ENCODE results near the gene NBR1.
"Not testable (repeated sequence)": the region's sequence is repeated elsewhere in the genome, so short reads cannot be mapped to it uniquely, and the experiment has no call there.

The NBR1 gene

DNA sequence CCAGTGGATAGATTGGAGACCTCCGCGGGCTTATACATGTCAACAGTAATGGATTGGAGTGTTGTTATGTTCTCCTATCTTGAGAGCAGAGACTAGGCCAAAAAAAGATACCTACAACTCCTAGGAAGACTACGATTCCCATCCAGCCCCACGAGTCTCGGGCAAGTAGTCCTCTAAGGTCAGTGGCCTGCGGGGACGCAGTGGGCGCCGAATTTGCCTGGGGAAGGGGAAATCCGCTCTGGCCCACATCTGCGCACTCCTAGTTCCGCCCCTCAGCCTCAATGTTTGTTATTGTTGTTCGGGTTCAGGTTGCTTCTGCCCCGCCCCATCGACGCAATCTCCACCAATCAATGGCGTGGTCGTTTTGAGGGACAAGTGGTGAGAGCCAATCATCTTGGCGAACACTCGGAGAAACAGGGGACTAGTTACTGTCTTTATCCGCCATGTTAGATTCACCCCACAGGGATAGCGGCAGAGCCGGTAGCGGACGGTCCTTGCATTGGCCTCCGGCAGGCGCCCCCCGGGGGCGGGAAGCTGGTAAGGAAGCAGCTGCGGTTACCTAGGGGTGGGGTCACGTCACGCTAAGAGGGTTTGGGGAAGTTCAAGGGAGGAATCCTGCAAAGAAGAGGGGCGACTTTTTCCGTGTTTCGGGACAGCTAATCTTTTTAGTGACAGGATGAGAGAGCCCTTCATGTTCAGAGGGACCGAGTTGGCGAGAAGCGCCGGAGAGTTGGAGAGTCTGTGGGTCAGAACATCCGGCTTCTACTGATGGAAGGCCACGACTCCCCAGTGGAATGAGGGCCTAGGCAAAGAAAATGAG, at the start of gene NBR1:
Gene NBR1 (plus strand): TSS at position 449 of the 820 bp plus-strand sequence. CDS start 4,586 bp downstream, outside the sequence.
- DNase-seq (ENCODE audit: low read depth in 2 of 2), result peak; percentile 94 to 95

DNA sequence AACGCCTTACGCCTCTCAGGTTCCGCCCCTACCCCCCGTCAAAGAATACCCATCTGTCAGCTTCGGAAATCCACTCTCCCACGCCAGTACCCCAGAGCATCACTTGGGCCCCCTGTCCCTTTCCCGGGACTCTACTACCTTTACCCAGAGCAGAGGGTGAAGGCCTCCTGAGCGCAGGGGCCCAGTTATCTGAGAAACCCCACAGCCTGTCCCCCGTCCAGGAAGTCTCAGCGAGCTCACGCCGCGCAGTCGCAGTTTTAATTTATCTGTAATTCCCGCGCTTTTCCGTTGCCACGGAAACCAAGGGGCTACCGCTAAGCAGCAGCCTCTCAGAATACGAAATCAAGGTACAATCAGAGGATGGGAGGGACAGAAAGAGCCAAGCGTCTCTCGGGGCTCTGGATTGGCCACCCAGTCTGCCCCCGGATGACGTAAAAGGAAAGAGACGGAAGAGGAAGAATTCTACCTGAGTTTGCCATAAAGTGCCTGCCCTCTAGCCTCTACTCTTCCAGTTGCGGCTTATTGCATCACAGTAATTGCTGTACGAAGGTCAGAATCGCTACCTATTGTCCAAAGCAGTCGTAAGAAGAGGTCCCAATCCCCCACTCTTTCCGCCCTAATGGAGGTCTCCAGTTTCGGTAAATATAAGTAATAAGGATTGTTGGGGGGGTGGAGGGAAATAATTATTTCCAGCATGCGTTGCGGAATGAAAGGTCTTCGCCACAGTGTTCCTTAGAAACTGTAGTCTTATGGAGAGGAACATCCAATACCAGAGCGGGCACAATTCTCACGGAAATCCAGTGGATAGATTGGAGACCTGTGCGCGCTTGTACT, 45.7 kb upstream of the NBR1 start, which contains the start of gene BRCA1:
Gene BRCA1 (minus strand): TSS at position 232 of the 834 bp plus-strand sequence. CDS start 1,268 bp downstream, outside the sequence.
- DNase-seq (ENCODE audit: low read depth in 2 of 2), result peak; percentile 97

DNA sequence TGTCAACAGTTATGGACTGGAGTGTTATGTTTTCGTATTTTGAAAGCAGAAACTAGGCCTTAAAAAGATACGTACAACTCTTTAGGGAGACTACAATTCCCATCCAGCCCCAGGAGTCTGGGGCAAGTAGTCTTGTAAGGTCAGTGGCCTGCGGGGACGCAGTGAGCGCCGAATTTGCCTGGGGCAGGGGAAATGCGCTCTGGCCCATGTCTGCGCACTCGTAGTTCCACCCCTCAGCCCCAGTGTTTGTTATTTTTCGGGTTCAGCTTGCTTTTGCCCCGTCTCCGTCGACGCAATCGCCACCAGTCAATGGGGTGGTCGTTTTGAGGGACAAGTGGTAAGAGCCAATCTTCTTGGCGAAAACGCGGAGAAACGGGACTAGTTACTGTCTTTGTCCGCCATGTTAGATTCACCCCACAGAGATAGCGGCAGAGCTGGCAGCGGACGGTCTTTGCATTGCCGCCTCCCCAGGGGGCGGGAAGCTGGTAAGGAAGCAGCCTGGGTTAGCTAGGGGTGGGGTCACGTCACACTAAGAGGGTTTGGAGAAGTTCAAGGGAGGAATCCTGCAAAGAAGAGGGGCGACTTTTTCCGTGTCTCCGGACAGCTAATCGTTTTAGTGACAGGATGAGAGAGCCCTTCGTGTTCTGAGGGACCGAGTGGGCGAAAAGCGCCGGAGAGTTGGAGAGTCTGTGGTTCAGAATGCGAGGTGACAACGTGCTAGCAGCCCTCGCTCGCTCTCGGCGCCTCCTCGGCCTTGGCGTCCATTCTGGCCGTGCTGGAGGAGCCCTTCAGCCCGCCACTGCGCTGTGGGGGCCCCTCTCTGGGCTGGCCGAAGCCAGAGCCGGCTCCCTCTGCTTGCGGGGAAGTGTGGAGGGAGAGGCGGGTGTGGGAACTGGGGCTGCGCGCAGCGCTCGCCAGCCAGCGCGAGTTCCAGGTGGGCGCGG, 44.8 kb upstream of the NBR1 start:
- DNase-seq (ENCODE audit: low read depth in 2 of 2), result no peak

- DNase-seq (ENCODE audit: low read depth in 2 of 2), result no peak
Observed at GRCh38 chr17:43126911-43127290, 44.1 kb upstream of the NBR1 start.

DNA sequence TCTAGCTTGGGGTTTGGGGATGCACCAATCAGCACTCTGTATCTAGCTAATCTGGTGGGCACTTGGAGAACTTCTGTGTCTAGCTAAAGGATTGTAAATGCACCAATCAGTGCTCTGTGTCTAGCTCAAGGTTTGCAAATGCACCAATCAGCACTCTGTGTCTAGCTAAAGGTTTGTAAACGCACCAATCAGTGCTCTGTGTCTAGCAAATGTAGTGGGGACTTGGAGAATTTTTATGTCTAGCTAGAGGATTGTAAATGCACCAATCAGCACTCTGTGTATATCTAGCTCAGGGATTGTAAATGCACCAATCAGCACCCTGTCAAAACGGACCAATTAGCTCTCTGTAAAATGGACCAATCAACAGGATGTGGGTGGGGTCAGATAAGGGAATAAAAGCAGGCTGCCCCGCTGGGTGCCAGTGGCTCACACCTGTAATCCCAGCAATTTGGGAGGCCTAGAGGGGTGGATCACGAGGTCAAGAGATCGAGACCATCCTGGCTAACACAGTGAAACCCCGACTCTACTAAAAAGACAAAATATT, 43.6 kb upstream of the NBR1 start:
- DNase-seq (ENCODE audit: low read depth in 2 of 2), result not testable (repeated sequence)

GRCh38 chr17:43129671-43130010, 41.4 kb upstream of the NBR1 start:
- DNase-seq (ENCODE audit: low read depth in 2 of 2), result no peak

GRCh38 chr17:43132117-43132516, 38.9 kb upstream of the NBR1 start:
- DNase-seq (ENCODE audit: low read depth in 2 of 2), result no peak

DNA sequence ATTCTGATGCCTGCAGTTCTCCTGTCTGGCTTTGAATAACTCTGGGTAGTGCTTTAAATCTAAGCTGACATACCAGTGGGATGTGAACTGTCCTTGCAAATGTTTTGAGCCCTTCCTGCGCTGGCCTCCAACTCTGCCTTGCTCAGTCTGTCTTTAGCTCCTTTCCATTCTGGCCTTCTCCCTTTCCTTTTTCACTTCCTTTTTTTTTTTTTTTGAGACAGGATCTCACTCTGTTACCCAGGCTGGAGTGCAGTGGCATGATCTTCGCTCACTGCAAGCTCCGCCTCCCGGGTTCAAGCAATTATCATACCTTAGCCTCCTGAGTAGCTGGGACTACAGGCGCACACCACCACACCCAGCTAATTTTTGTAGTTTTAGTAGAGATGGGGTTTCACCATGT, 37.6 kb upstream of the NBR1 start:
- DNase-seq (ENCODE audit: low read depth in 2 of 2), result not testable (repeated sequence)

DNA sequence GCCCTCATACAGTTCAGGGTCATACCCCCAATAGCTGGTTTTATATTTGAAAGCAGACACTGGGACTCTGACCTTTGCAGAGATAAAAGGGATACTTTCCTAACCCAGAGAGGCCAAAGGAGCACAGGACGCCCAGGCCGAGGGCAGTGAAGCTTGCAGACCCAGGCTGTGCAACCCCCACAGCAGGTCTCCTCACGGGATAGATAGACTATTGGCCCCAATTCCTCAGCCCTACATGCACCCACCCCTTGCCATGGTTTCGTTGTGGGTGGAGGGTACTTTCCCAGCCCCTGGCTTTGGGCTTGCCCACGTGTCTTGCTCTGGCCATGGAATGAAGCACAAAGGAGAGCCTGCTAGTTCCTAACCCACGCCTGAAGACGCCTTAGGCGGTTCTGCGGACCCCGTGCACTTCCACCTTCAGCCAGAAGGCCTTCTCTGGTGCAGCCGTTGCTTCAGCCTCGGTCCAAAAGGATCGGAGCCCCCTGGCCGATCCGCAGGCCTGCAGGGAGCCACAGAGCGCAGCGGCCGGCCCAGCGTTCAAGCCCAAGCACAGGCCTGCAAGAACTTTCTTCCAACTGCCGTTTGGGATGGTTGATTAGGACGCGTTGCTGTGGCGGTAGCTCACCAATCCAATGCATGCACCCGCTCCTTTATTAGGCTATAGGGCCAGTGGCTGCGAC, 36.1 kb upstream of the NBR1 start:
- DNase-seq (ENCODE audit: low read depth in 2 of 2), result no peak

- no peak for DNase-seq (ENCODE audit: low read depth in 2 of 2)
Observed at GRCh38 chr17:43135454-43135819, 35.6 kb upstream of the NBR1 start.

GRCh38 chr17:43136574-43136973, 34.4 kb upstream of the NBR1 start:
- not testable (repeated sequence) for DNase-seq (ENCODE audit: low read depth in 2 of 2)

DNA sequence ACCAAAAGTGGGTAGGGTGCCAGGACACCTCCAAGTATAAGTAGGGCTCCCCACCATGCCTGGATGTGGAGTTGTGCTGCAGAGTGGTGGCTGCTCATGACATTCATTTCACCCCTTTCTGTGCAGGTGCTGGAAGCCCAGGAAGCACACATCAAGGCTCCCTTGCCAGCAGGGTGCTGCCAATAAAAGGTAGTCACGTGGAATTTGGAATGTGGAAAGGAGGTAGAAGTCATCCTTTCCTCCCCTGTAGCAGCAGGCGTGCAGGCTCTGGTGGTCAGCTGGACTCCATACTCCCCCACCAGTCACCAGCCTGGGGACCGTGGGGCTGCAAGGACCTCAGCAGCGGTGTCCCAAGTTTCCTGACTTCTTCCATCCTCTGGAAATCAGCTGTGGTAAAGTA, 32.5 kb upstream of the NBR1 start:
- not testable (repeated sequence) for DNase-seq (ENCODE audit: low read depth in 2 of 2)

GRCh38 chr17:43140396-43141332, 30.4 kb upstream of the NBR1 start:
- DNase-seq (ENCODE audit: low read depth in 2 of 2), result no peak

DNA sequence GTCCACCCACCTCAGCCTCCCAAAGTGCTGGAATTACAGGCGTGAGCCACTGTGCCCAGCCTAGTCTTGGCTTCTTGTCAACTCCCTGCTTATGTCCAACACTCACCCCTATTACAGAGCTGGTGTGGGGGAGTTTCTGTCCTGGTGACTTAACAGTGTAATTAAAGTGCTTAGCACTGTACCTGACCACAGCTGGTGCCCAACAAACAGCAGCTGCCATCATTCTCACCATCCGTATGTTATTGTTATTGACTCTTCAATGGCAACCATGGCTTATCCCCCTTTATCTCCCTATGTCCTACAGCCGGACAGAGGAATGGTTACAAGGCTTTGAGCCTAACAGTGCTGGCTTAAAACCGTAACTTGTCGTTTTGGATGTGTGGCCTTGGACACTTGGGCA, 28.9 kb upstream of the NBR1 start:
- DNase-seq (ENCODE audit: low read depth in 2 of 2), result no peak

- no peak for DNase-seq (ENCODE audit: low read depth in 2 of 2)
Observed at GRCh38 chr17:43143201-43143600, 27.8 kb upstream of the NBR1 start.

GRCh38 chr17:43146649-43147048, 24.4 kb upstream of the NBR1 start:
- DNase-seq (ENCODE audit: low read depth in 2 of 2), result no peak

DNA sequence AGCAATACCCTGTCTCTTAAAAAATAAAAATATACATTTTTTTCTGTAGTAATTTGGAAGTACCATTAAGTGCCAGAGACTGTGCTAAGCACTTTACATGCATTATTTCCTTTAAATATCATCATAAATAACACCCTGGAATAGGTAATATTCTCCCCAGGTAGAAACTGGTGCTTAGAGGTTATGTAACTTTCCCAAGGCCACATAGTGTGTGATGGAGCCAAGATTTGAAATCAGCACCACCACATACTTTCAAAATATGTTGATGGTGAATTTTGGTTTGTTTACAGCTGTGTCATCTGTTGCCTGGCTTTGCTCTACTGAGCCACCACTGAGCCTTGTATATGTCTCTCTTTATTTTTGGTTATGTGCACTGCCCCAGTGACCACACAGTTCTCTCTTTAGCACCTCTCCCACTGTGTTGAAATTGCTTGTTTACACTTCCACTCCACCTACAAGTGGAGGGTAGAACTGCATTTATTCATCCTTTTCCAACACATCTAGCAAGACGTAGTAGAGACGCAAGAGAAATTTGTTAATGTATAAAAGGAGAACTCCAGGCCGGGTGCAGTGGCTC, 19.0 kb upstream of the NBR1 start:
- DNase-seq (ENCODE audit: low read depth in 2 of 2), result no peak

- DNase-seq (ENCODE audit: low read depth in 2 of 2), result not testable (repeated sequence)
Observed at GRCh38 chr17:43153197-43153835, 17.7 kb upstream of the NBR1 start.

DNA sequence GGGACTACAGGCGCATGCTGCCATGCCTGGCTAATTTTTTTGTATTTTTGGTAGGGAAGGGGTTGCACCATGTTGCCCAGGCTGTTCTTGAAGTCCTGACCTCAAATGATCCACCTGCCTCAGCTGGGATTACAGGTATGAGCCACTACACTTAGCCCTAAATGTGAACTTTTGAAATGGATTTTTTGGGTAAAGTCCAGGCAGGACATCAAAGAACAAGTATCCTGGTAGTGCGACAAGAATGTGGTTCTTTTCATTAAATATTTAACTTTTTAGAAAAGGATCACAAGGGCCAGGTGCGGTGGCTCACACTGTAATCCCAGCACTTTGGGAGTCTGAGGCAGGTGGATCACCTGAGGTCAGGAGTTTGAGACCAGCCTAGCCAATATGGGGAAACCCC, 15.3 kb upstream of the NBR1 start:
- no peak for DNase-seq (ENCODE audit: low read depth in 2 of 2)
